Nephron progenitor cell (in vitro differentiated cells): Measurements from ENCODE around the gene DAPL1.

Source experiments
- DNase-seq: peaks from one replicate; pipeline ENCODE4 v3.0.0; 2021
- H3K27ac Mint-ChIP-seq: 2 replicates; pipeline ENCODE4 v1.8.0; 2021; ENCODE audit warnings: mild to moderate bottlenecking, moderate library complexity, mixed read lengths
- H3K27me3 Mint-ChIP-seq: 2 replicates; pipeline ENCODE4 v1.8.0; 2021; ENCODE audit warnings: mild to moderate bottlenecking, low read depth, mixed read lengths; ENCODE audit not compliant: poor library complexity
- H3K36me3 Mint-ChIP-seq: 2 replicates; pipeline ENCODE4 v1.8.0; 2021; ENCODE audit warnings: low read depth, mixed read lengths
- H3K4me1 Mint-ChIP-seq: 2 replicates; pipeline ENCODE4 v1.8.0; 2021; ENCODE audit warnings: mixed read lengths
- H3K4me3 Mint-ChIP-seq: 2 replicates; pipeline ENCODE4 v1.8.0; 2021; ENCODE audit warnings: mild to moderate bottlenecking, moderate library complexity, mixed read lengths
- H3K9me3 Mint-ChIP-seq: 2 replicates; pipeline ENCODE4 v1.8.0; 2021; ENCODE audit warnings: mild to moderate bottlenecking, moderate library complexity, mixed read lengths
- CTCF ChIP-seq: fragments of 200-600 bp; sonication (generic); IDR thresholded peaks from 2 replicates; pipeline ENCODE4 v1.5.0; 2021; ENCODE audit warnings: antibody characterized with exemption

DAPL1 gene

GRCh38 chr2:158750458-158751125, 44.5 kb upstream of the DAPL1 start:
- Mint-ChIP-seq H3K9me3 (no peaks in the 10 kb centered on the region), H3K27me3 (peaks cover 11% of the 10 kb centered on the region), H3K4me1 (peaks cover 40% of the 10 kb centered on the region), H3K27ac (no peak overlapping the region), H3K36me3 (no peaks in the 10 kb centered on the region), H3K4me3 (no peak overlapping the region)
- DNase-seq: no peak
- TF ChIP-seq CTCF: no peak

GRCh38 chr2:158753641-158754611, 41.2 kb upstream of the DAPL1 start:
- Mint-ChIP-seq H3K27me3 (peaks cover 5% of the 10 kb centered on the region), H3K36me3 (no peaks in the 10 kb centered on the region), H3K4me3 (peak overlapping the region; percentile 50), H3K4me1 (peaks cover 31% of the 10 kb centered on the region), H3K9me3 (peaks cover 10% of the 10 kb centered on the region), H3K27ac (no peak overlapping the region)
- peak; percentile 87 for TF ChIP-seq CTCF
- peak; percentile 43 for DNase-seq

GRCh38 chr2:158755310-158756087, 39.6 kb upstream of the DAPL1 start:
- peaks cover 40% of the 10 kb centered on the region for H3K4me1 Mint-ChIP-seq
- H3K27me3 Mint-ChIP-seq: peaks cover 2% of the 10 kb centered on the region
- peak; percentile 33 for TF ChIP-seq CTCF
- H3K4me3 Mint-ChIP-seq: no peak overlapping the region
- peaks cover 13% of the 10 kb centered on the region for H3K9me3 Mint-ChIP-seq
- no peak for DNase-seq
- H3K27ac Mint-ChIP-seq: no peak overlapping the region
- H3K36me3 Mint-ChIP-seq: no peaks in the 10 kb centered on the region

- Mint-ChIP-seq H3K27me3 (peaks cover 2% of the 10 kb centered on the region), H3K4me1 (peaks cover 44% of the 10 kb centered on the region), H3K27ac (no peak overlapping the region), H3K4me3 (no peak overlapping the region), H3K36me3 (no peaks in the 10 kb centered on the region), H3K9me3 (peaks cover 13% of the 10 kb centered on the region)
- no peak for DNase-seq
- no peak for TF ChIP-seq CTCF
Observed at GRCh38 chr2:158756331-158756730, 38.8 kb upstream of the DAPL1 start.

GRCh38 chr2:158756976-158757375, 38.1 kb upstream of the DAPL1 start:
- no peak overlapping the region for H3K4me3 Mint-ChIP-seq
- peaks cover 3% of the 10 kb centered on the region for H3K27me3 Mint-ChIP-seq
- H3K27ac Mint-ChIP-seq: no peak overlapping the region

More at GRCh38 chr2:158756976-158757375, 38.1 kb upstream of the DAPL1 start:
- Mint-ChIP-seq H3K9me3 (peaks cover 13% of the 10 kb centered on the region), H3K36me3 (no peaks in the 10 kb centered on the region), H3K4me1 (peaks cover 48% of the 10 kb centered on the region)
- DNase-seq: no peak
- TF ChIP-seq CTCF: no peak
